Putamen (tissue), 1 donor: Measurements from ENCODE around the gene TGIF2LX.
"Not testable (repeated sequence)": the region's sequence is repeated elsewhere in the genome, so short reads cannot be mapped to it uniquely, and the experiment has no call there.

Experiments used
- DNase-seq: peaks from one replicate; pipeline ENCODE4 v3.0.0-alpha.2; 2016; ENCODE audit warnings: low spot score

TGIF2LX gene

GRCh38 chrX:89921665-89922064 is at the start of gene TGIF2LX:
TGIF2LX (plus strand) TSS chrX:89921908; CDS start chrX:89922086, 178 bp downstream.
- DNase-seq = not testable (repeated sequence)

- DNase-seq = not testable (repeated sequence)
Observed at GRCh38 chrX:89922338-89922934, 728 bp downstream of the TGIF2LX start.

- not testable (repeated sequence) for DNase-seq
Observed at GRCh38 chrX:89943077-89943476, 21.4 kb downstream of the TGIF2LX start.

GRCh38 chrX:89965588-89965987 is 43.9 kb downstream of the TGIF2LX start:
- DNase-seq = not testable (repeated sequence)
